Astrocyte of the spinal cord (primary cell): ENCODE measurements around the gene SORBS2.

Experiments used
- DNase-seq: peaks from one replicate; pipeline ENCODE4 v3.0.0; 2011; ENCODE audit warnings: low read depth, low spot score
- H3K4me3 ChIP-seq: 2 replicates; pipeline ENCODE4 v1.5.1; 2011; ENCODE audit warnings: low read depth, mild to moderate bottlenecking, low read length, moderate library complexity
- CTCF ChIP-seq: IDR thresholded peaks from 2 replicates; pipeline ENCODE4 v1.5.1; 2012; ENCODE audit warnings: low read depth, mild to moderate bottlenecking, low read length, inconsistent platforms
- in situ Hi-C: cut with HindIII; loops from 2 replicates; pipeline ENCODE4 v1.10.0; 2017; ENCODE audit warnings: low sequenced_read_pairs

The SORBS2 gene

GRCh38 chr4:185839770-185840169, 27.8 kb upstream of the SORBS2 start:
- no peak overlapping the region for H3K4me3 ChIP-seq
- peak; percentile 74 for DNase-seq
- in situ Hi-C loops: no loop called here
- TF ChIP-seq CTCF: no peak

- no peak for TF ChIP-seq CTCF
- peak; percentile 99 for DNase-seq
- no peak overlapping the region for H3K4me3 ChIP-seq
- in situ Hi-C loops: no loop called here
These were observed 27.3 kb upstream of the SORBS2 start for GRCh38 chr4:185839194-185839712.

GRCh38 chr4:185838514-185839193, 26.7 kb upstream of the SORBS2 start:
- no peak overlapping the region for H3K4me3 ChIP-seq
- in situ Hi-C loops: no loop called here
- no peak for DNase-seq
- TF ChIP-seq CTCF: no peak

GRCh38 chr4:185838104-185838452, 26.1 kb upstream of the SORBS2 start:
- TF ChIP-seq CTCF: no peak
- no peak overlapping the region for H3K4me3 ChIP-seq
- in situ Hi-C loops: no loop called here
- no peak for DNase-seq

- no peak for TF ChIP-seq CTCF
- in situ Hi-C loops: no loop called here
- no peak overlapping the region for H3K4me3 ChIP-seq
- DNase-seq: no peak
These were observed 25.6 kb upstream of the SORBS2 start for GRCh38 chr4:185837415-185838103.

- DNase-seq: no peak
- TF ChIP-seq CTCF: no peak
- no peak overlapping the region for H3K4me3 ChIP-seq
- in situ Hi-C loops: no loop called here
These were observed 24.5 kb upstream of the SORBS2 start for GRCh38 chr4:185836241-185837084.
